KMS-11 (cell line): ENCODE measurements around the gene LDB3.
A peak's percentile ranks its signal among the peaks of the same experiment; 100 is the strongest.
"Not testable (repeated sequence)": the region's sequence is repeated elsewhere in the genome, so short reads cannot be mapped to it uniquely, and the experiment has no call there.

Source experiments
- H2AFZ ChIP-seq: fragments of 200-600 bp; sonication (generic); 2 replicates; pipeline ENCODE4 v1.6.1; 2016; ENCODE audit warnings: antibody characterized with exemption, mixed run types, low read depth
- H3K27ac ChIP-seq: fragments of 200-600 bp; sonication (generic); 2 replicates; pipeline ENCODE4 v1.6.1; 2016; ENCODE audit warnings: mild to moderate bottlenecking, mixed run types
- H3K27me3 ChIP-seq: fragments of 200-600 bp; sonication (generic); 2 replicates; pipeline ENCODE4 v1.6.1; 2017; ENCODE audit warnings: mild to moderate bottlenecking, low read depth, mixed run types, moderate library complexity; ENCODE audit not compliant: insufficient read depth
- H3K36me3 ChIP-seq: fragments of 200-600 bp; sonication (generic); 2 replicates; pipeline ENCODE4 v1.6.1; 2017; ENCODE audit warnings: mild to moderate bottlenecking, mixed run types; ENCODE audit not compliant: insufficient read depth
- H3K4me1 ChIP-seq: fragments of 200-600 bp; sonication (generic); 2 replicates; pipeline ENCODE4 v1.6.1; 2016; ENCODE audit warnings: mild to moderate bottlenecking, low read depth, mixed run types; ENCODE audit not compliant: poor library complexity, severe bottlenecking
- H3K4me2 ChIP-seq: fragments of 200-600 bp; sonication (generic); 2 replicates; pipeline ENCODE4 v1.7.0; 2016; ENCODE audit warnings: mild to moderate bottlenecking, mixed run types
- H3K4me3 ChIP-seq: fragments of 200-600 bp; sonication (generic); IDR thresholded peaks from 2 replicates; pipeline ENCODE4 v1.6.1; 2017; ENCODE audit warnings: low read depth, low read length, mixed read lengths; ENCODE audit not compliant: insufficient read depth
- H3K79me2 ChIP-seq: fragments of 200-600 bp; sonication (generic); 2 replicates; pipeline ENCODE4 v1.6.1; 2016; ENCODE audit warnings: low read depth, mixed run types; ENCODE audit not compliant: insufficient read depth
- H3K9ac ChIP-seq: fragments of 200-600 bp; sonication (generic); 2 replicates; pipeline ENCODE4 v1.6.1; 2016; ENCODE audit warnings: mild to moderate bottlenecking, mixed run types
- H4K20me1 ChIP-seq: fragments of 200-600 bp; sonication (generic); 2 replicates; pipeline ENCODE4 v1.6.1; 2016; ENCODE audit warnings: mild to moderate bottlenecking, mixed run types; ENCODE audit not compliant: insufficient read depth
- TF ChIP-seq, protein P1 (sequence below): fragments of 200-600 bp; sonication (generic); conservative IDR thresholded peaks from 2 replicates; pipeline ENCODE4 v1.6.1; 2017; ENCODE audit warnings: low read depth, mild to moderate bottlenecking, antibody characterized with exemption, low read length, moderate library complexity, mixed read lengths

The LDB3 gene

DNA sequence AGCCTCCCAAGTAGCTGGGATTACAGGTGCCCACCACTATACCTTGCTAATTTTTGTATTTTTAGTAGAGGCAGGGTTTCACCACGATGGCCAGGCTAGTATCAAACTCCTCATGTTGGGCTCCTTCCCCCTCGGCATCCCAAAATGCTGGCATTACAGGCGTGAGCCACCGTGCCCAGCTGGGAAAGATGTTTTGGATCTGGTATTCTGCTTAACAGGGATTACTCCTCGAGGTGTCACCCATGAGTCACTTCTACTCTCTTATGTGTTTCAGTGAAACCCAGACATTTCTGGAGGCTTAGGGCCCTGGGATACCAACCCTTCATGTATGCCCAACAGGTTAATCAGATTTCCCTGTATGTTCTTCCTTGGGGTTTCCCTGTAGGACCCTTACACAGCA, 25.8 kb upstream of the LDB3 start:
- H3K27ac ChIP-seq, result peak overlapping the region; percentile 59; the same call in 1 of the 2 replicates
- no peaks in the 10 kb centered on the region for H4K20me1 ChIP-seq
- TF ChIP-seq, protein P1, sequence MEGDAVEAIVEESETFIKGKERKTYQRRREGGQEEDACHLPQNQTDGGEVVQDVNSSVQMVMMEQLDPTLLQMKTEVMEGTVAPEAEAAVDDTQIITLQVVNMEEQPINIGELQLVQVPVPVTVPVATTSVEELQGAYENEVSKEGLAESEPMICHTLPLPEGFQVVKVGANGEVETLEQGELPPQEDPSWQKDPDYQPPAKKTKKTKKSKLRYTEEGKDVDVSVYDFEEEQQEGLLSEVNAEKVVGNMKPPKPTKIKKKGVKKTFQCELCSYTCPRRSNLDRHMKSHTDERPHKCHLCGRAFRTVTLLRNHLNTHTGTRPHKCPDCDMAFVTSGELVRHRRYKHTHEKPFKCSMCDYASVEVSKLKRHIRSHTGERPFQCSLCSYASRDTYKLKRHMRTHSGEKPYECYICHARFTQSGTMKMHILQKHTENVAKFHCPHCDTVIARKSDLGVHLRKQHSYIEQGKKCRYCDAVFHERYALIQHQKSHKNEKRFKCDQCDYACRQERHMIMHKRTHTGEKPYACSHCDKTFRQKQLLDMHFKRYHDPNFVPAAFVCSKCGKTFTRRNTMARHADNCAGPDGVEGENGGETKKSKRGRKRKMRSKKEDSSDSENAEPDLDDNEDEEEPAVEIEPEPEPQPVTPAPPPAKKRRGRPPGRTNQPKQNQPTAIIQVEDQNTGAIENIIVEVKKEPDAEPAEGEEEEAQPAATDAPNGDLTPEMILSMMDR, result 0 out of 2 replicates have a peak, but pooled peaks have one; percentile 17
- H3K27me3 ChIP-seq, result no peaks in the 10 kb centered on the region
- H3K4me2 ChIP-seq, result peak overlapping the region; percentile 66
- H3K4me1 ChIP-seq, result peaks cover 33% of the 10 kb centered on the region
- H3K4me3 ChIP-seq, result no peak overlapping the region
- no peaks in the 10 kb centered on the region for H3K79me2 ChIP-seq
- no peaks in the 10 kb centered on the region for H3K36me3 ChIP-seq
- no peak overlapping the region for H2AFZ ChIP-seq
- H3K9ac ChIP-seq, result no peak overlapping the region; the same call in 1 of the 2 replicates

DNA sequence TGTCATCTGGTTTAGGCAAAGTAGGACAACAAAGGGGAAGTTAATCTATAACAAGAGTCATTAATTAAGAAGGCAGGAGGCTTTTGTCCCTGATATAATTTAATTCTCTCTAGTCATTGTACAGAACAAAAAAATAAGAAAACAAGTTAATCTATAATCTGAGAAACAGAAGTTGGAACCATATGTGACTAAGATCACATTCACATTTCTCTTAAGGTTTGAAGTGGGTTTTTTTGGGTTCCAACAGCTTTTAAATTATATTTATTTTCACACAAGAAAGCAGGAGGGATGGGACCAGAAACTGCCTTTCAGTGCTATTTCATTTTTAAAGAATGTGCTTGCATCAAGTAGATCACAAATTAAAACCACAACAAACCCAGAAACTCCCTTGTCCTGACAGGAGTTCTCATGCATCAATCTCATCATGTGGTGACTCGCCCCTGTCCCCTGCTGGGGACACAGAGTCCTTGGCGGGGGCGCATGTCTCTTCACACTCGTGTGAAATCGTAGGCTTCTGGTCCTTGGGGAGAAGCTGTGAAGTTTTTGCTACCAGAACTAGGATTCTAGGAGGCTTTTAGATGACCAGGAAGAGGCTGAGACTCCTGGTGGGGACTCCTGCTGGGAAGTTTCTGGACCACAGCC, 24.0 kb upstream of the LDB3 start:
- Histone ChIP-seq H3K4me2 (peak overlapping the region; percentile 66), H3K27ac (peak overlapping the region; percentile 59; the same call in 1 of the 2 replicates), H3K4me1 (peaks cover 33% of the 10 kb centered on the region), H3K4me3 (no peak overlapping the region), H4K20me1 (no peaks in the 10 kb centered on the region), H3K9ac (peak overlapping the region; percentile 4; the same call in 1 of the 2 replicates), H3K79me2 (no peaks in the 10 kb centered on the region), H2AFZ (peak overlapping the region; percentile 41; the same call in 1 of the 2 replicates), H3K27me3 (no peaks in the 10 kb centered on the region), H3K36me3 (no peaks in the 10 kb centered on the region)
- TF ChIP-seq, protein P1, result peak; percentile 62

DNA sequence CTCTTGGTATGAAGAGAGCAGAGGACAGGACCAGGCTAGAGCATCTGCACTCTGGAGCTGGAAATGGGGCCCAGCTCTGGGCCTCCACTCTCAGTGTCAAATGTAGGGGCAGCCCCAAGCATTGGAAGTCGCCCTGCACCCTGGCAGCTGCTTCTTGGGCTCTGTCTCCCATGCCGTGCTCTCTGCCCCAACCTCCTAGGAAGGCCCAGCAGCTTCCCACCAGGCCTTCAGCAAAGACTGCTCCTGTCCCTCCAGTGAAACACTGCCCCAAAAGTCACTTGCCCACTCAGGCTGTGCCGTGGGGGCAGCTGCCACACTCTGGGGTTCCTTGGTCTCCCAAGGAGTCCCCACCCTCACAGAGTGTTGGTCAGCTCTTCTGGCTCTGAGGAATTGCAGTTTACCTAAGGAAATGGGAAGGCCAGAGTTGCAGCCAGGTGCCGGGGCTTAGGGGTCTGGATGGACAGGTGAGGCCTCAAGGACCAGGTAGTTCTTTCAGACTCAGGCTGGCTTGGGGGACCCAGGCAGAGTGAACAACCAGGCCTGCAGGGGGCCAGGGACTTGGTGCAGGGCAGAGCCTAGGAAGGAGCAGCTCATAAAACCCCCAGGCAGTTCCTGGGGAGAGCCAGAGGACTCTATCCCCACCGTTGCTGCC, 23.4 kb upstream of the LDB3 start:
- TF ChIP-seq, protein P1, result no peak; the same call in none of the 2 replicates
- H3K36me3 ChIP-seq, result no peaks in the 10 kb centered on the region
- peak overlapping the region; percentile 66; the same call in 1 of the 2 replicates for H3K4me2 ChIP-seq
- peaks cover 33% of the 10 kb centered on the region for H3K4me1 ChIP-seq
- H4K20me1 ChIP-seq, result no peaks in the 10 kb centered on the region
- H3K27me3 ChIP-seq, result no peaks in the 10 kb centered on the region
- H3K4me3 ChIP-seq, result no peak overlapping the region
- no peaks in the 10 kb centered on the region for H3K79me2 ChIP-seq
- H3K9ac ChIP-seq, result no peak overlapping the region; the same call in 1 of the 2 replicates
- no peak overlapping the region; the same call in 1 of the 2 replicates for H2AFZ ChIP-seq
- peak overlapping the region; percentile 59; the same call in 1 of the 2 replicates for H3K27ac ChIP-seq

DNA sequence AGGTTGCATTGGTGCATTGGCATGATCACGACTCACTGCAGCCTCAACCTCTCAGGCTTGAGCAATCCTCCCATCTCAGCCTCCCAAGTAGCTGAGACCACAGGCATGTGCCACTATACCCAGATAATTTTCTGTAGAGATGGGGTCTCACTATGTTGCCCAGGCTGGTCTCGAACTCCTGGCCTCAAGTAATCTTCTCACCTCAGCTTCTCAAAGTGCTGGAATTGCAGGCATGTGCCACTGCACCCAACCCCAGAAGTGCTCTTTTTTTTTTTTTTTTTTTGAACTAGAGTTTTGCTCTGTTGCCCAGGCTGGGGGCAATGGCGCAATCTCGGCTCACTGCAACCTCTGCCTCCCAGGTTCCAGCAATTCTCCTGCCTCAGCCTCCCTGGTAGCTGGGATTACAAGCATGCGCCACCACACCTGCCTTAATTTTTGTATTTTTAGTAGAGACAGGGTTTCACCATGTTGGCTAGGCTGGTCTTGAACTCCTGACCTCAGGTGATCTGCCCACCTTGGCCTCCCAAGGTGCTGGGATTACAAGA, 22.6 kb upstream of the LDB3 start:
- H3K4me2 ChIP-seq, H3K79me2 ChIP-seq, H3K9ac ChIP-seq, H3K4me3 ChIP-seq, H3K27me3 ChIP-seq, H2AFZ ChIP-seq, H3K27ac ChIP-seq, H4K20me1 ChIP-seq, H3K36me3 ChIP-seq: not testable (repeated sequence)
- H3K4me1 ChIP-seq, result peaks cover 33% of the 10 kb centered on the region
